Amniotic stem cell (primary cell): Measurements from ENCODE around the gene PKM.
"Not testable (repeated sequence)": the region's sequence is repeated elsewhere in the genome, so short reads cannot be mapped to it uniquely, and the experiment has no call there.

Experiments
- DNase-seq: peaks from one replicate; lab custom pipeline; 2025; lab: John Stamatoyannopoulos, UW

The PKM gene

GRCh38 chr15:72231066-72231832 lies at the start of gene PKM:
Gene PKM, minus strand, starts transcription at chr15:72231190. Its CDS starts 12,093 bp downstream, at chr15:72219097.
- DNase-seq: peak; percentile 91

GRCh38 chr15:72280751-72281150 lies 49.8 kb upstream of the PKM start:
- no peak for DNase-seq

GRCh38 chr15:72278737-72279136 lies 47.7 kb upstream of the PKM start:
- DNase-seq: no peak

- DNase-seq: no peak
Observed at GRCh38 chr15:72276326-72276700, 45.3 kb upstream of the PKM start.

- not testable (repeated sequence) for DNase-seq
Observed at GRCh38 chr15:72275635-72276325, 44.8 kb upstream of the PKM start.

GRCh38 chr15:72272997-72273352 lies 42.0 kb upstream of the PKM start:
- DNase-seq: no peak

GRCh38 chr15:72272213-72272996 lies 41.4 kb upstream of the PKM start, which contains the start of gene PARP6:
Gene PARP6, minus strand, starts transcription at chr15:72272554. Its CDS starts 5,077 bp downstream, at chr15:72267477.
- peak; percentile 88 for DNase-seq

- no peak for DNase-seq
Observed at GRCh38 chr15:72271895-72272212, 40.9 kb upstream of the PKM start.

- DNase-seq: no peak
Observed at GRCh38 chr15:72271221-72271620, 40.2 kb upstream of the PKM start.

GRCh38 chr15:72269739-72270138 lies 38.7 kb upstream of the PKM start:
- DNase-seq: no peak

- DNase-seq: no peak
Observed at GRCh38 chr15:72265031-72265430, 34.0 kb upstream of the PKM start.

- no peak for DNase-seq
Observed at GRCh38 chr15:72252663-72253299, 21.8 kb upstream of the PKM start.

GRCh38 chr15:72249142-72249810 lies 18.3 kb upstream of the PKM start:
- no peak for DNase-seq

GRCh38 chr15:72248514-72248913 lies 17.5 kb upstream of the PKM start:
- no peak for DNase-seq

- DNase-seq: no peak
Observed at GRCh38 chr15:72242775-72243370, 11.9 kb upstream of the PKM start.

GRCh38 chr15:72239652-72240051 lies 8.7 kb upstream of the PKM start:
- no peak for DNase-seq

GRCh38 chr15:72238586-72238985 lies 7.6 kb upstream of the PKM start:
- DNase-seq: no peak

GRCh38 chr15:72237853-72238224 lies 6.8 kb upstream of the PKM start:
- no peak for DNase-seq

- peak; percentile 92 for DNase-seq
Observed at GRCh38 chr15:72237029-72237852, 6.3 kb upstream of the PKM start.

GRCh38 chr15:72236381-72237003 lies 5.5 kb upstream of the PKM start:
- no peak for DNase-seq
